ENCODE results near the gene RNF145. TPM values are rescaled to one million over a fixed set of nuclear protein-coding genes. Genes with fewer than 3 reads are reported as not detected.

Gene RNF145
- total and polyA plus RNA-seq, 10 of the 15 experiments (the other 5 are each of a cell fraction or from before 2014, with no cell fraction given): 9.7 to 58.1 (median 38.2) TPM

DNA sequence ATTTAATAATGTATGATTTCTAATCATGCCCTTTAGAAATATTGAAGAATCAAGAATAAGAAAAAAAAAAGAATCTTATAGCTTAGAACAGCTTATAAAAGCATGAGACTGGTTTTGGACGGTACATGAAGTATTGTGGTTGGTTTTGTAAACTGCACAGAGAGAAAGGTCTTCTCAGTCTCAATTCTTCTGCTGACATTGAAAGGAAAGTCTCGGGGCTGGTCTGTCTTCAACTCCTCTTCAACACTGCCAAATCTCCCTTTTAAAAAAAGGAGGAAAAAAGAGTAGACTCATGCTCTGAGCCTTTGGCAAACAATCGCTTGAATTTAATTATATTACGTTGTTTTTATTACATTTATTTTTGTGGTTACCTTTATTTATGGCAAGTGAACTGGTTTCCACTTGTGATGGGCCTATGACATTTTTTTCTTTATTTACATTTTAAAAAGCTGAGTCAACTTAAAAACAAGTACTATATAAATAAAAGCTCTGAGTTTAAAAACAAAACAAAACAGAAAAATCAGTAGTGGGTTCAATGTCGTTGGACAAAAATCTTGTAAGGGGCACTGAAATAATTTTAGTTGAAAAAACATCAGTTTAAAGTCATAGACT lies 76.8 kb downstream of the RNF145 start:
- H3K9me3 ChIP-seq (replicated peaks; ENCODE audit: control insufficient read depth, insufficient read depth, low read length): no peaks in the 10 kb centered on the region
- no peak overlapping the region for H3K4me2 ChIP-seq (ENCODE audit: control insufficient read depth, insufficient read depth)
- POLR2A ChIA-PET: no interaction called here
- H3K4me1 ChIP-seq (ENCODE audit: control insufficient read depth, insufficient read depth, low read length): no peaks in the 10 kb centered on the region
- WGBS (ENCODE audit: insufficient coverage, insufficient replicate concordance, low lambda C conversion rate, missing lambda C conversion rate): 54% methylated on average over 5 of the region's 5 CpGs
- H3K9ac ChIP-seq (ENCODE audit: control insufficient read depth, insufficient read depth, low read length): no peak overlapping the region
- RAD21 ChIA-PET (ENCODE audit: unreplicated experiment): interaction anchor here (0.5 to 4.1 kb wide), 19 partner anchors 24 to 1370 kb away, joined by 3 to 30 read pairs (median 4); no protein-coding TSS in a partner anchor
- CTCF ChIA-PET: interaction anchor here (0.6 to 4.3 kb wide), 52 partner anchors 11 to 1384 kb away, joined by 3 to 52 read pairs (median 4); no protein-coding TSS in a partner anchor
- H3K27me3 ChIP-seq (replicated peaks in 1 of 2; ENCODE audit: control insufficient read depth in 2 of 2, insufficient read depth in 2 of 2, low read length in 1 of 2): 0 out of 4 replicates have a peak, but pooled peaks cover 0 to 4% of the 10 kb centered on the region in 2 experiments
- H3K27ac ChIP-seq (ENCODE audit: control insufficient read depth, insufficient read depth): no peak overlapping the region
- no peak for TF ChIP-seq RAD51 (IDR thresholded peaks at IDR 0.05)
- no peaks in the 10 kb centered on the region for H3K36me3 ChIP-seq (ENCODE audit: control insufficient read depth in 2 of 2, insufficient read depth in 2 of 2, low read length in 1 of 2)
- no peaks in the 10 kb centered on the region for H4K20me1 ChIP-seq (ENCODE audit: control insufficient read depth, insufficient read depth)
- SMC1A ChIA-PET (ENCODE audit: uncharacterized antibody, unreplicated experiment): interaction anchor here (0.6 to 4.2 kb wide), 41 partner anchors 9 to 1390 kb away, joined by 3 to 48 read pairs (median 4); no protein-coding TSS in a partner anchor
- no peak overlapping the region for H3K4me3 ChIP-seq
- in situ Hi-C loops (cut with MboI) (loop anchor here (10.0 kb wide), 3 partner anchors 968 to 1368 kb away; no protein-coding TSS in a partner anchor), intact Hi-C loops (cut with micrococcal nuclease; ENCODE audit: unreplicated experiment) (loop anchor here (1.0 to 10.0 kb wide), 5 partner anchors 437 to 1370 kb away; no protein-coding TSS in a partner anchor)
- BruUV-seq (replicated peaks): no TSS peak
- H3K79me2 ChIP-seq (ENCODE audit: control insufficient read depth, insufficient read depth, low read length): no peaks in the 10 kb centered on the region
- FAIRE-seq (no peak), ATAC-seq (no peak), DNase-seq (ENCODE audit: low read depth, low spot score) (no peak)
- no peak overlapping the region for H2AFZ ChIP-seq (ENCODE audit: control insufficient read depth, low read depth, low read length)

DNA sequence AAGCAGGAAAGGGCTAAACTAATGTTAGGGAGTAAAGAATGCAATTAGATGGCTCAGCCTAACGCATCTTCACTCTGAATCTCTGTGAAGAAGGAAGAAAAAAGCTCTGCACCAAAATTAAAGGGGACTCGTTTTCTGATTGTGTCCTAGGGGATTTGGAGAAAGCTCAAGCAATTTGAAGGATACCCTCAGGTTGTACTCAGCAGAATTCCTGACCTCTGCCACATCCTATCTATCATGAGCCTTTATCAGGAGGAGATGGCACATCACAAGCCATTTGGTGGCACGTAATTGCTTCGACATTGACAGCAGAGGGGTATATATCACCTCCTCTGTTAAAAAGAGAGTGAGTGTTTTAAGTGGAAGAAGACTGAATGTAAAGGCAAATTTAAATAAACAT lies 77.4 kb downstream of the RNF145 start:
- TF ChIP-seq NFIC (IDR thresholded peaks at IDR 0.05; ENCODE audit: low read depth, low read length) (no peak), SPI1 (IDR thresholded peaks at IDR 0.05; ENCODE audit: borderline replicate concordance, insufficient read depth, low read depth, low read length) (no peak)
- TF ChIP-seq, protein P1, sequence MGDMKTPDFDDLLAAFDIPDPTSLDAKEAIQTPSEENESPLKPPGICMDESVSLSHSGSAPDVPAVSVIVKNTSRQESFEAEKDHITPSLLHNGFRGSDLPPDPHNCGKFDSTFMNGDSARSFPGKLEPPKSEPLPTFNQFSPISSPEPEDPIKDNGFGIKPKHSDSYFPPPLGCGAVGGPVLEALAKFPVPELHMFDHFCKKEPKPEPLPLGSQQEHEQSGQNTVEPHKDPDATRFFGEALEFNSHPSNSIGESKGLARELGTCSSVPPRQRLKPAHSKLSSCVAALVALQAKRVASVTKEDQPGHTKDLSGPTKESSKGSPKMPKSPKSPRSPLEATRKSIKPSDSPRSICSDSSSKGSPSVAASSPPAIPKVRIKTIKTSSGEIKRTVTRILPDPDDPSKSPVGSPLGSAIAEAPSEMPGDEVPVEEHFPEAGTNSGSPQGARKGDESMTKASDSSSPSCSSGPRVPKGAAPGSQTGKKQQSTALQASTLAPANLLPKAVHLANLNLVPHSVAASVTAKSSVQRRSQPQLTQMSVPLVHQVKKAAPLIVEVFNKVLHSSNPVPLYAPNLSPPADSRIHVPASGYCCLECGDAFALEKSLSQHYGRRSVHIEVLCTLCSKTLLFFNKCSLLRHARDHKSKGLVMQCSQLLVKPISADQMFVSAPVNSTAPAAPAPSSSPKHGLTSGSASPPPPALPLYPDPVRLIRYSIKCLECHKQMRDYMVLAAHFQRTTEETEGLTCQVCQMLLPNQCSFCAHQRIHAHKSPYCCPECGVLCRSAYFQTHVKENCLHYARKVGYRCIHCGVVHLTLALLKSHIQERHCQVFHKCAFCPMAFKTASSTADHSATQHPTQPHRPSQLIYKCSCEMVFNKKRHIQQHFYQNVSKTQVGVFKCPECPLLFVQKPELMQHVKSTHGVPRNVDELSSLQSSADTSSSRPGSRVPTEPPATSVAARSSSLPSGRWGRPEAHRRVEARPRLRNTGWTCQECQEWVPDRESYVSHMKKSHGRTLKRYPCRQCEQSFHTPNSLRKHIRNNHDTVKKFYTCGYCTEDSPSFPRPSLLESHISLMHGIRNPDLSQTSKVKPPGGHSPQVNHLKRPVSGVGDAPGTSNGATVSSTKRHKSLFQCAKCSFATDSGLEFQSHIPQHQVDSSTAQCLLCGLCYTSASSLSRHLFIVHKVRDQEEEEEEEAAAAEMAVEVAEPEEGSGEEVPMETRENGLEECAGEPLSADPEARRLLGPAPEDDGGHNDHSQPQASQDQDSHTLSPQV (IDR thresholded peaks at IDR 0.05): no peak
- no peaks in the 10 kb centered on the region for H3K9me3 ChIP-seq (replicated peaks; ENCODE audit: control insufficient read depth, insufficient read depth, low read length)
- ChIA-PET POLR2A (no interaction called here), RAD21 (ENCODE audit: unreplicated experiment) (interaction anchor here (0.5 to 4.1 kb wide), 15 partner anchors 25 to 1370 kb away, joined by 3 to 30 read pairs (median 5); no protein-coding TSS in a partner anchor), CTCF (interaction anchor here (0.7 to 4.3 kb wide), 37 partner anchors 10 to 1383 kb away, joined by 3 to 52 read pairs (median 4); no protein-coding TSS in a partner anchor), SMC1A (ENCODE audit: uncharacterized antibody, unreplicated experiment) (interaction anchor here (0.6 to 4.2 kb wide), 29 partner anchors 8 to 1371 kb away, joined by 3 to 48 read pairs (median 5); no protein-coding TSS in a partner anchor)
- no peak overlapping the region for H3K27ac ChIP-seq (ENCODE audit: control insufficient read depth, insufficient read depth)
- no TSS peak for BruUV-seq (replicated peaks)
- WGBS (ENCODE audit: insufficient coverage, insufficient replicate concordance, low lambda C conversion rate, missing lambda C conversion rate): 37% methylated on average over 4 of the region's 4 CpGs
- H3K36me3 ChIP-seq (ENCODE audit: control insufficient read depth in 2 of 2, insufficient read depth in 2 of 2, low read length in 1 of 2): no peaks in the 10 kb centered on the region
- H2AFZ ChIP-seq (ENCODE audit: control insufficient read depth, low read depth, low read length): no peak overlapping the region
- in situ Hi-C loops (cut with MboI): loop anchor here (10.0 kb wide), 3 partner anchors 967 to 1367 kb away; no protein-coding TSS in a partner anchor
- FAIRE-seq (no peak), DNase-seq (ENCODE audit: low read depth, low spot score) (no peak), ATAC-seq (no peak)
- H3K4me3 ChIP-seq: no peak overlapping the region
- H3K9ac ChIP-seq (ENCODE audit: control insufficient read depth, insufficient read depth, low read length): no peak overlapping the region
- H3K79me2 ChIP-seq (ENCODE audit: control insufficient read depth, insufficient read depth, low read length): no peaks in the 10 kb centered on the region
- 0 out of 4 replicates have a peak, but pooled peaks cover 0 to 4% of the 10 kb centered on the region in 2 experiments for H3K27me3 ChIP-seq (replicated peaks in 1 of 2; ENCODE audit: control insufficient read depth in 2 of 2, insufficient read depth in 2 of 2, low read length in 1 of 2)
- intact Hi-C loops (cut with micrococcal nuclease; ENCODE audit: unreplicated experiment): loop anchor here (2.0 to 10.0 kb wide), 2 partner anchors 957 to 1117 kb away; no protein-coding TSS in a partner anchor
- H3K4me2 ChIP-seq (ENCODE audit: control insufficient read depth, insufficient read depth): no peak overlapping the region
- H3K4me1 ChIP-seq (ENCODE audit: control insufficient read depth, insufficient read depth, low read length): no peaks in the 10 kb centered on the region
- no peaks in the 10 kb centered on the region for H4K20me1 ChIP-seq (ENCODE audit: control insufficient read depth, insufficient read depth)
